ENCODE data around the gene CLRN2.

GRCh38 chr4:17517664-17518063 is 2.7 kb downstream of the CLRN2 start:
- TF ChIP-seq, protein P1, sequence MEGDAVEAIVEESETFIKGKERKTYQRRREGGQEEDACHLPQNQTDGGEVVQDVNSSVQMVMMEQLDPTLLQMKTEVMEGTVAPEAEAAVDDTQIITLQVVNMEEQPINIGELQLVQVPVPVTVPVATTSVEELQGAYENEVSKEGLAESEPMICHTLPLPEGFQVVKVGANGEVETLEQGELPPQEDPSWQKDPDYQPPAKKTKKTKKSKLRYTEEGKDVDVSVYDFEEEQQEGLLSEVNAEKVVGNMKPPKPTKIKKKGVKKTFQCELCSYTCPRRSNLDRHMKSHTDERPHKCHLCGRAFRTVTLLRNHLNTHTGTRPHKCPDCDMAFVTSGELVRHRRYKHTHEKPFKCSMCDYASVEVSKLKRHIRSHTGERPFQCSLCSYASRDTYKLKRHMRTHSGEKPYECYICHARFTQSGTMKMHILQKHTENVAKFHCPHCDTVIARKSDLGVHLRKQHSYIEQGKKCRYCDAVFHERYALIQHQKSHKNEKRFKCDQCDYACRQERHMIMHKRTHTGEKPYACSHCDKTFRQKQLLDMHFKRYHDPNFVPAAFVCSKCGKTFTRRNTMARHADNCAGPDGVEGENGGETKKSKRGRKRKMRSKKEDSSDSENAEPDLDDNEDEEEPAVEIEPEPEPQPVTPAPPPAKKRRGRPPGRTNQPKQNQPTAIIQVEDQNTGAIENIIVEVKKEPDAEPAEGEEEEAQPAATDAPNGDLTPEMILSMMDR (IDR thresholded peaks at IDR 0.05; ENCODE audit: low read depth, low read length, missing input control), result no peak
- TF ChIP-seq SP1 (IDR thresholded peaks at IDR 0.05) (no peak), TAF1 (conservative IDR thresholded peaks at IDR 0.05) (no peak), GABPA (IDR thresholded peaks at IDR 0.05 in 1 of 2, conservative IDR thresholded peaks at IDR 0.05 in 1 of 2) (no peak), RAD21 (IDR thresholded peaks at IDR 0.05) (no peak), JUND (IDR thresholded peaks at IDR 0.05) (no peak)
- TF ChIP-seq, protein P2, sequence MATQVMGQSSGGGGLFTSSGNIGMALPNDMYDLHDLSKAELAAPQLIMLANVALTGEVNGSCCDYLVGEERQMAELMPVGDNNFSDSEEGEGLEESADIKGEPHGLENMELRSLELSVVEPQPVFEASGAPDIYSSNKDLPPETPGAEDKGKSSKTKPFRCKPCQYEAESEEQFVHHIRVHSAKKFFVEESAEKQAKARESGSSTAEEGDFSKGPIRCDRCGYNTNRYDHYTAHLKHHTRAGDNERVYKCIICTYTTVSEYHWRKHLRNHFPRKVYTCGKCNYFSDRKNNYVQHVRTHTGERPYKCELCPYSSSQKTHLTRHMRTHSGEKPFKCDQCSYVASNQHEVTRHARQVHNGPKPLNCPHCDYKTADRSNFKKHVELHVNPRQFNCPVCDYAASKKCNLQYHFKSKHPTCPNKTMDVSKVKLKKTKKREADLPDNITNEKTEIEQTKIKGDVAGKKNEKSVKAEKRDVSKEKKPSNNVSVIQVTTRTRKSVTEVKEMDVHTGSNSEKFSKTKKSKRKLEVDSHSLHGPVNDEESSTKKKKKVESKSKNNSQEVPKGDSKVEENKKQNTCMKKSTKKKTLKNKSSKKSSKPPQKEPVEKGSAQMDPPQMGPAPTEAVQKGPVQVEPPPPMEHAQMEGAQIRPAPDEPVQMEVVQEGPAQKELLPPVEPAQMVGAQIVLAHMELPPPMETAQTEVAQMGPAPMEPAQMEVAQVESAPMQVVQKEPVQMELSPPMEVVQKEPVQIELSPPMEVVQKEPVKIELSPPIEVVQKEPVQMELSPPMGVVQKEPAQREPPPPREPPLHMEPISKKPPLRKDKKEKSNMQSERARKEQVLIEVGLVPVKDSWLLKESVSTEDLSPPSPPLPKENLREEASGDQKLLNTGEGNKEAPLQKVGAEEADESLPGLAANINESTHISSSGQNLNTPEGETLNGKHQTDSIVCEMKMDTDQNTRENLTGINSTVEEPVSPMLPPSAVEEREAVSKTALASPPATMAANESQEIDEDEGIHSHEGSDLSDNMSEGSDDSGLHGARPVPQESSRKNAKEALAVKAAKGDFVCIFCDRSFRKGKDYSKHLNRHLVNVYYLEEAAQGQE (IDR thresholded peaks at IDR 0.05), result no peak

Measured in liver (tissue), 3 donors.